Measurements from ENCODE around the gene ADAMTS2.

DNA sequence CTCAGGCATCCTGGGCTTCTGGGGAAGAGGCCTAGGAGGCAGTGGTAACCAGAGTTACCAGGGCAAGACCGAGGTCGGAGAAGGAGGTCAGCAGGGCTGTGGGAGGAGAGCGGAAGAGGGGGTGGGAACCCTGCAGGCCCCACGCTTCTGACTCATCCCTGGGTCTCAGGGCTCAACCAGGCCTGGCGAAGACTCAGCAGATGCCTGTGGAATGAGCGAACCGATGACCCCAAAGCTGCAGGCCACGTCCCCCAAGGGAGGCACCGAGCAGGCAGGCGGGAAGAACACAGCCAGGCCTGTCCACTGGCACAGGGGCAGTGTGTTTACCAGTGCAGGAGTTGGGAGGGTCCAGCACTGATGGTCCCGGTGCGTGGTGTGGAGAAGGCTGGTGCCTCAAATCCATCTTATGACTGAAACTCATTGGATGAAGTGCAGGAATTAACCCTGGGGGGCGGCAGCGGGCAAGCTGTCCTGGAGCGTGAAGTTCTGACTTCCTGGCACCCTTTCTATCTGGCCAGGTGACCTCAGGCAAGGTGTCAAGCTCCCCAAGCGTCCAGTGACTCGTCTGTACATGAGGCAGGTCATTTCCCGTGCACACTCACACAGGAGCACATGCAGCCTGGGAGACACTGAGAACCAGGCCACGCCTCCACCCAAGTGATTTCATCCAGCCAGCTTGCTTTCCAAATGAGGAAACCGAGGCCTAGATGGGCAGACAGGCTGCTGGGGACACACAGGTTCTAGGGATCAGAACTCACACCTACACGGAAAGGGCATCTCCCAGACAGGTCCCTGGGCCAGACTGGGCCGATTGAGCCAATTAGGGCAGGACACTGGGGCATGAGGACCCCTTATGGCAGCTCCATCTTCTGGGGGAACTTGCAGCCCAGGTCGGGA, 69.1 kb downstream of the ADAMTS2 start:
- TF ChIP-seq POLR2AphosphoS5 (IDR thresholded peaks at IDR 0.05; ENCODE audit: borderline replicate concordance, low read depth, low read length), result no peak
- no peak for TF ChIP-seq EZH2 (IDR thresholded peaks at IDR 0.05)
